Measurements from ENCODE around the gene DOHH.

- TF ChIP-seq EZH2 (IDR thresholded peaks at IDR 0.05; ENCODE audit: borderline replicate concordance, low read depth, low read length, poor library complexity, severe bottlenecking), result no peak
- 0 out of 2 replicates have a peak, but pooled peaks have one; percentile 5 for TF ChIP-seq CTCF (conservative IDR thresholded peaks at IDR 0.05; ENCODE audit: low read depth, low read length)
Measured at GRCh38 chr19:3505598-3506383, 5.3 kb upstream of the DOHH start, which contains the start of gene FZR1.

All from A673 (cell line).